T47D (cell line): ENCODE results near the gene ACTG1.

Experiments used
- DNase-seq, 2 experiments: peaks; one replicate each; pipeline versions ENCODE4 v3.0.0 to v3.0.0-alpha.2; 2011 to 2012; ENCODE audit warnings: low read depth in 1 of 2, low spot score in 1 of 2
- JUND ChIP-seq: IDR thresholded peaks from 2 replicates; pipeline ENCODE4 v1.6.1; 2012; ENCODE audit warnings: low read depth
- in situ Hi-C: cut with HindIII; loops from 2 replicates; pipeline ENCODE4 v1.10.0; 2016; ENCODE audit warnings: low sequenced_read_pairs, low pct_unique_long_range_greater_than_20kb

ACTG1 gene

DNA sequence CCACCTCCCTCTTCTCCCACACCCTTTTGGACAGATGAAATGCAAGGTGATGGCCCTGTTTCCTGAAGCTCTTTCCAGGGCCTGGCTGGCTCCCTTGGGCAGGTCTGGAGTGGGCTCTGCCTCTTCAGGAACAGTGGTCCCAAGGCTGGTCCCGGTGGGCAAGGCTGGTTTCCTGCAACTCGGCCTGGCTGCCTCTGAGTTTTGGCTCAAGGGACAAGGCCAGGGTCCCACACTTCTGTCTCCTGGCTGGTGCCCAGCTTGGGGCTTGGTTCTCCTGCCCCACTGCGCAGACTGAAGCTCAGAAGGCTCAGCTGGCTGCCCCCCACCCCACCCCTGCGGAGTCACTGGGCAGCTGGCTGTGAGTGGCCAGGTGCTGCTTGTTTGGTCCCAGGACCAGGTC, 3.8 kb upstream of the ACTG1 start:
- no peak for DNase-seq
- TF ChIP-seq JUND = no peak
- in situ Hi-C loops = no loop called here

DNA sequence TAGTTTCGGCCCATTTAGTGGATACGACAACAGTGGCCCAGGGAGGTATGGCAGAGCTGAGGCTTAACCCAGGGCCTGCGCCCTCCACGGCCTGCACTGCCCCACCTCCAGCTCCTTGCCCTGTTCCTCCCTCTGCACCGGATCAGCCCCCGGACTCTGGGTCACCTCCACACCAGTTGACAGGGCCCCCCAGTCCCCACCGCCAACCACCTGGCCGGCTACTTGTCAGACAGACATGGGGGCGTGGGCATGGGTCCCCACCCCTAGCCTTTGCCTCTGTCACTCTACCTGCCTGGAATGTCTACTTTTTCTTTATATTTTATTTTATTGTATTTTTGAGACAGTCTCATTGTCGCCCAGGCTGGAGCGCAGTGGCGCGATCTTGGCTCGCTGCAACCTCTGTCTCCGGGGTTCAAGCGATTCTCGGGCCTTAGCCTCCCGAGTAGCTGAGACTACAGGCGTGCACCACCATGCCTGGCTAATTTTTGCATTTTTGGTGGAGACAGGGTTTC, 3.0 kb upstream of the ACTG1 start:
- in situ Hi-C loops = no loop called here
- no peak for DNase-seq
- no peak for TF ChIP-seq JUND

DNA sequence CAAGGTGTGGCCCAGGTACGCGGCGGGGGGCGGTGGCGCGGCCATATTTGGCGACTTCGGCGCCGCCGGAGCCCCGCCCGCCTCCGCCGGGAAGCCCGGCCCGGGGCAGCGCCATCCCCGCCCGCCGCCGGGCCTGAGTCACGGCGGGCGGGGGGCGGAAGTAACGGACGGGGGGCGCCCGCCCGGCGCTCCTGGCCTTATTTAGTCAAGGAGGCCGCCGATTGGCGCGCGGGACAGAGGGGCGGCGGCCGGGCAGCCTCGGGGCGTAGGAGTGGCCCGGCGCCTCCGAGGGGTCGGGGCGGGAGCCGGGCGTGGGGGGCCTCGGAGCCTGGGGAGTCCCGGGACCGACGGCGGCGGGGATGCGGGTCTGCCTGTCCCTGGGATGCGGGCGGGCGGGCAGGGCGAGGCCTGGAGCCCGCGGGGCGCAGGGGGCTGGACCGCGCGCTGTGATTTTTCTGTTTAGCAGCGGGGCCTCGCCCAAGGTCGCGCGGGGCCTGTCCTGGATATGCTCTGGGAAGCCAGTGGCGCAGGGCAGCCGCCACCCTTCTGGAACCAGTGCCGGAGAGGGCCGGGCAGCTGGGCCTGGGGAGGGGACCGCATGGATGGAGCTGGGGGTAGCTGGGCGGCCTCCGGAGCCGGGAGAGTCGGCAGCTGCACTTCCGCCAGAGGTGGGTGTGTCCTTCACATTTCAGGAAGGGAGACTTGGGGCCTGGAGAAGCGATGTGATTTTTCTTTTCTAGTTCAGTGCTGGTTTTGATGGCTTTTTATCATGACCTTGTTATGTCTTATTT, 2.3 kb upstream of the ACTG1 start:
- peak; percentile 74 to 85 for DNase-seq
- in situ Hi-C loops = no loop called here
- TF ChIP-seq JUND = no peak

DNA sequence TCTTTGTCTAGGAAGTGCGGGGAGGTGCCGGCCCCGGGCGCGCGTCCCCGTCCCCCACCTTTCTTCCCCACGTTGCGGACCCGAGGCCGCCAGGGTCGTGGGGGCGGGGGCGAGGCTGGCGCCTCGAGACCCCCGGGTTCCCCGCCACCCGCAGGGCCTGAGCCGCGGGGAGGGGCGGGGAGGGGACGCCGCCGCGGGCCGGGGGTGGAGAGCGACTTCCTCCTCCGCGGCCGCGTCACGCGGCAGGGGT, 1.8 kb upstream of the ACTG1 start:
- no peak for DNase-seq
- in situ Hi-C loops = no loop called here
- TF ChIP-seq JUND = no peak

DNA sequence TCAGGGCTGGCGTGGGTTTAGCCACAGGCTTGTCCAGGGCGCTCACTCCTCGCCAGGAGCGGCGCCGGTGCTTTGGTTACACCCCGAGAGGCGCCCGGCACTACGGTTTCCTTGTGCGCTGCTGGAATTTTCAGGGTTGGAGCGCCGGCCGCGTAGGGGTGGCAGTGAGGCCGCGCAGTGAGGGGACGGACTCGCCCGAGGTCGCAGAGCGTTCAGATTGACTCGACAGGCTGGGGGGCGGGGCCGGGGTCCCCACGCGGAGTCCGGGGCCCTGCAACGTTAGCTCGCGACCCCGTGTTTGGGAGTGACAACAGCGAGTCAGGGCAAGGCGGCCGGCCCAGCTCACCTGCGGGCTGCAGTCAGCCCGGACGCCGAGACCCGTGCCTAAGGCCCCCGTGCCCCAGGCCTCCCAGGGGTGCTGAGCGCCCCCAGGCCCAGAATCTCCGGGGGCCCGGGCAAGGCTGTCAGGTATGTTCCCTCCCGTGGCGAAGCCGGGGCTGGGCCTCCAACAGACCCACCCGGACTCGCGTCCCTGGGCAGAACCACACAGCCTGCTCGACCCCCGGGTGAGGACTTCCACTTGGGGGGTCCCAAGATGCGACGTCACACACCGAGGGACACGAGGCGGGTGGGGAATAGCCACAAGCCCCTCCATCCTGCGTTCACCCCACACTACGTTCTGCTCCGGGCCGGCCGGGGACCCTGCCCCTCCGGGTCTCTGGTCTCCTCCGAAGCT, 1.3 kb upstream of the ACTG1 start:
- DNase-seq = peak; percentile 73 to 82
- TF ChIP-seq JUND = no peak
- in situ Hi-C loops = no loop called here

DNA sequence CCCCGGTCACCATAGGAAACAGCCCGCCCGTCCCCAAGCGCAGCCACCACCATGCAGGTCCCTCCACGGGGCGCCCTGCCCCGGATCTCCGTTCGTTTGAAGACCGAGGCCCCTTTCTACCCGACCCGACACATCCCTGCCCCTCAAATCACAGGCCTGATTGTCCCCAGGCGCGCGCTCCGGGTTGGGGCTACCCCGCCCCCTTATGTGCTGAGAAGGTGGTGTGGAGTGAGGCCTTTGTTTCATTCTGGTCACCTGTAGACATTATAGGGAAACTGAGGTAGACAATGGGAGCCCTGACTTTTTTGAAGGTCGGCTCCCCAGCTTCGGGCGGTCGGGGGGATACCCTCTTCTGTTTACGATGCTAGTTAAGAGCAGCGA, 763 bp upstream of the ACTG1 start:
- in situ Hi-C loops = no loop called here
- no peak for TF ChIP-seq JUND
- peak; percentile 65 to 82 for DNase-seq

DNA sequence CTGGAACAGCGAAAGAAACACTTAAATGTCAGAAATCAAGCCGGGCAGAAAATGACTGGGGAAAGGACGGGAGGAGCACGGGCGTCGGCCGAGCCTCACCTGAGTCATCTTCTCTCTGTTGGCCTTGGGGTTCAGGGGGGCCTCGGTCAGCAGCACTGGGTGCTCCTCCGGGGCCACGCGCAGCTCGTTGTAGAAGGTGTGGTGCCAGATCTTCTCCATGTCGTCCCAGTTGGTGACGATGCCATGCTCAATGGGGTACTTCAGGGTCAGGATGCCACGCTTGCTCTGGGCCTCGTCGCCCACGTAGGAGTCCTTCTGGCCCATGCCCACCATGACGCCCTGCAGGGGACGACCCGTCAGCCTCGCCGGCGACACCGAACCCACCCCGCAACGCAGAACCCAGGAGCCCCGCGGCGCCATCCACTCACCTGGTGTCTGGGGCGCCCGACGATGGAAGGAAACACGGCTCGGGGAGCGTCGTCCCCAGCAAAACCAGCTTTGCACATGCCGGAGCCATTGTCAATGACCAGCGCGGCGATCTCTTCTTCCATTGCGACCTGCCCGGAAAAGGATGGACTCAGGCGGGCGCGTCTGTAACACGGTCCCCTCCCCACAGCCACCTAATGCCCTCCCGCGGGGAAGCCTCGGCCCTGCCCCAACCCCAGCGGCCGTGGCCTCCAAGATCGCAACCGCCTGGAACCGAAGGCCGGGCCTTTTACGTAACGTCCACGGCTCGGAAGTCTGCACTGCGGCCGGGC, 616 bp downstream of the ACTG1 start:
- no peak for TF ChIP-seq JUND
- DNase-seq = no peak

DNA sequence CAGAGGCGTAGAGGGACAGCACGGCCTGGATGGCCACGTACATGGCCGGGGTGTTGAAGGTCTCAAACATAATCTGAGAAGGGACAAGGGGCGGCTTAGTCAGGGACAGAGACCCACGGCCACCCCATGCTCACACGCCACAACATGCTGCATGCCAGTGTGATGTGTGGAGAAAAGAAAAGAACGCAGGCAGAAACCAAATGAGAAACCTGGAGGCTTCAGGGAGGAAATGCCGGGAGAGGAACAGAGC, 1.1 kb downstream of the ACTG1 start:
- DNase-seq = no peak
- in situ Hi-C loops = no loop called here
- no peak for TF ChIP-seq JUND

More for the DNA sequence above, 616 bp downstream of the ACTG1 start:
- in situ Hi-C loops = no loop called here

DNA sequence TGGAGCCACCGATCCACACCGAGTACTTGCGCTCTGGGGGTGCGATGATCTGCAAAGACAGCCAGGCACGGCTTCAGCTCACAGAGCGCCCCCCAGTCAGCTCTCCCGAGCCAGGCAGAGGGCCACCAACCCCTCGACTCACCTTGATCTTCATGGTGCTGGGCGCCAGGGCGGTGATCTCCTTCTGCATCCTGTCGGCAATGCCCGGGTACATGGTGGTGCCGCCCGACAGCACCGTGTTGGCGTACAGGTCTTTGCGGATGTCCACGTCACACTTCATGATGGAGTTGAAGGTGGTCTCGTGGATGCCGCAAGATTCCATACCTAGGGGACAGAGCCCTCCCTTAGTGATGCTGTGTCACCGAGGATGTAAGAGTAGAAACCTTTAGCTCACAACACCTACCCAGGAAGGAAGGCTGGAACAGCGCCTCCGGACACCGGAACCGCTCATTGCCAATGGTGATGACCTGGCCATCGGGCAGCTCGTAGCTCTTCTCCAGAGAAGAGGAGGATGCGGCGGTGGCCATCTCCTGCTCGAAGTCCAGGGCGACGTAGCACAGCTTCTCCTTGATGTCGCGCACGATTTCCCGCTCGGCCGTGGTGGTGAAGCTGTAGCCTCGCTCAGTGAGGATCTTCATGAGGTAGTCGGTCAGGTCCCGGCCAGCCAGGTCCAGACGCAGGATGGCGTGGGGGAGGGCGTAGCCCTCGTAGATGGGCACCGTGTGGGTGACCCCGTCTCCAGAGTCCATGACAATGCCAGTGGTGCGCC, 1.6 kb downstream of the ACTG1 start:
- DNase-seq = peak in 1 of 2 experiments; percentile 44
- TF ChIP-seq JUND = no peak
- in situ Hi-C loops = no loop called here

DNA sequence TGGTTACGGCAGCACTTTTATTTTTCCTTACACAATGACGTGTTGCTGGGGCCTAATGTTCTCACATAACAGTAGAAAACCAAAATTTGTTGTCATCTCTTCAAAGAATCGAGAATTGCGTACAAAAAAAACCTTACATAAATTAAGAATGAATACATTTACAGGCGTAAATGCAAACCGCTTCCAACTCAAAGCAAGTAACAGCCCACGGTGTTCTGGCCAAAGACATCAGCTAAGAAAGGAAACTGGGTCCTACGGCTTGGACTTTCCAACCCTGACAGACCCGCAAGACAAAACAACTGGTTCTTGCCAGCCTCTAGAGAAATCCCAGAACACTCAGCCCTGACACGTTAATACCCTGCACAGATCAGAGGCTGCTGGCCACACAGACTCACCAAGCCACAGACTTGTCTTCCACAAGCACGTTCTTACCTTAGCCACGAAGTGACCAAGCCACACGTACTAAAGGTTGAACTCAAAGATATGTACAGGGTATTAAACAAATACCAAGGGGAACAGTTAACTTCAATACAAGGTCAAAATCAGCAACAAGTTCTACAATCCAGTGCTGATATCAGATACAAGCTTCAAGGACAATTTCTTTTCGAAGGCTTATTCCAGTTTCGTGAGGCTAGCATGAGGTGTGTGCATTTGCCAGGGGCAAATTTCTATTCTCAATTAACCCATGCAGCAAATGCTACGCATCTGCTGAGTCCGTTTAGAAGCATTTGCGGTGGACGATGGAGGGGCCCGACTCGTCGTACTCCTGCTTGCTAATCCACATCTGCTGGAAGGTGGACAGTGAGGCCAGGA, 2.4 kb downstream of the ACTG1 start:
- in situ Hi-C loops = no loop called here
- TF ChIP-seq JUND = no peak
- no peak for DNase-seq

DNA sequence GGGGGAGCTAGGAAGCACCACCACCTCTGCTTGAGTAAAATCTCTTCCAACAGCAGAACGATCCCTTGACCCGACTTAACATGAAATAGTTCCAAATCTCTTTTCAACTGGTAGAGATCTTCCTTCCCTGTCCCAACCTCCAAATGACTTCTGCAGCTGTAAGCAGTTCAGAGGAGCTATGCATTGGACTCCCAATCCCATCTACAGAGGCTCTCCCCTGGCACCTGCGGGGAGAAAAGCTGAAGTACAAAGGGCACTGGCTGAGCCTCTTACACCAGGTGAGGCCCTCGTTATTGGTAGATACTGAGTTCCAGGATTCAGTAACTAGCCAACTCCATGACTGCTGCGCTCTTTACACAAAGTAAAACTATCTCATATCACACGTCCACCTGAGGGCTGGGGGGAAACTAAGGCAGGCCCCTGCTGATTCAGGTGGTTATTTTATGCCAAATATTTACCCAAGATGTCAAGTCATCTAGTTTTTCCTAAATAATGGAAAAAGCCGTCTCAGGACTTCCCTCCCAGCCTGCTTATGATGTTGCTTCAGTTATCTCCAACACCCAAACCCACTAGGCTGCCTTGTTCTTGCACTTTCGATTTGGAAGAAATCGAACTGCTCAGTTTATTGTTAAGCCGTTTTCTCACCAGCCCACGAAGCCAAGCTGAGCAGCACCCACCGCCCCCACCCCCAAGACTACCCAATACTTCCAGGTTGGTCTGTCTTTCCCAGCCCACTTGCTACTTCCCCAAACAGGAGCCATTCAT, 3.2 kb downstream of the ACTG1 start:
- in situ Hi-C loops = no loop called here
- TF ChIP-seq JUND = no peak
- peak in 1 of 2 experiments; percentile 60 for DNase-seq
